SK-N-SH treated with all-trans-retinoic acid at 6 μM for 48 hours (cell line): Measurements from ENCODE around the gene ABI3BP.

Source experiments
- ARNTL ChIP-seq: fragments of 450-650 bp; formaldehyde crosslinking; IDR thresholded peaks from 2 replicates; pipeline ENCODE4 v1.5.0; 2020; ENCODE audit warnings: low read depth, mild to moderate bottlenecking, moderate library complexity, borderline replicate concordance
- BACH2 ChIP-seq: fragments of 250-450 bp; sonication (Bioruptor Pico); IDR thresholded peaks from 2 replicates; pipeline ENCODE4 v1.9.0; 2021; ENCODE audit warnings: mild to moderate bottlenecking, borderline replicate concordance
- CREB5 ChIP-seq: fragments of 250-450 bp; sonication (Bioruptor Pico); IDR thresholded peaks from 2 replicates; pipeline ENCODE4 v1.5.1; 2020; ENCODE audit warnings: low read depth, mild to moderate bottlenecking, moderate library complexity
- CSRNP3 ChIP-seq: fragments of 250-450 bp; sonication (Bioruptor Pico); IDR thresholded peaks from 2 replicates; pipeline ENCODE4 v1.5.1; 2021; ENCODE audit warnings: mild to moderate bottlenecking, moderate library complexity
- ESRRG ChIP-seq: fragments of 250-450 bp; sonication (Bioruptor Pico); IDR thresholded peaks from 2 replicates; pipeline ENCODE4 v1.6.1; 2021; ENCODE audit warnings: mild to moderate bottlenecking
- OSR1 ChIP-seq: fragments of 250-450 bp; sonication (Bioruptor Pico); IDR thresholded peaks from 2 replicates; pipeline ENCODE4 v1.8.0; 2022; ENCODE audit warnings: moderate library complexity, mild to moderate bottlenecking, inconsistent platforms
- PPARA ChIP-seq: fragments of 250-450 bp; sonication (Bioruptor Pico); IDR thresholded peaks from 2 replicates; pipeline ENCODE4 v1.5.0; 2020; ENCODE audit warnings: mild to moderate bottlenecking, borderline replicate concordance
- RARB ChIP-seq: fragments of 250-450 bp; sonication (Bioruptor Pico); IDR thresholded peaks from 2 replicates; pipeline ENCODE4 v1.8.0; 2021; ENCODE audit warnings: mild to moderate bottlenecking, moderate library complexity
- TCF4 ChIP-seq: fragments of 250-450 bp; sonication (Bioruptor Pico); IDR thresholded peaks from 2 replicates; pipeline ENCODE4 v1.8.0; 2021; ENCODE audit warnings: mild to moderate bottlenecking, moderate library complexity, borderline replicate concordance
- ZFP3 ChIP-seq: fragments of 250-450 bp; sonication (Bioruptor Pico); IDR thresholded peaks from 2 replicates; pipeline ENCODE4 v1.5.0; 2020; ENCODE audit warnings: mild to moderate bottlenecking, moderate library complexity
- ZFP30 ChIP-seq: fragments of 450-650 bp; formaldehyde crosslinking; IDR thresholded peaks from 2 replicates; pipeline ENCODE4 v1.5.0; 2022; ENCODE audit warnings: mild to moderate bottlenecking, moderate library complexity
- ZNF565 ChIP-seq: fragments of 450-650 bp; formaldehyde crosslinking; conservative IDR thresholded peaks from 2 replicates; pipeline ENCODE4 v1.5.0; 2020; ENCODE audit warnings: low read depth, mild to moderate bottlenecking, moderate library complexity
- ZNF70 ChIP-seq: fragments of 450-650 bp; formaldehyde crosslinking; IDR thresholded peaks from 2 replicates; pipeline ENCODE4 v1.5.0; 2020; ENCODE audit warnings: mild to moderate bottlenecking, moderate library complexity

GRCh38 chr3:100954990-100955389 lies 38.2 kb downstream of the ABI3BP start:
- TF ChIP-seq BACH2 (CRISPR knock-in tag) = no peak
- no peak for TF ChIP-seq CSRNP3 (CRISPR knock-in tag)
- no peak for TF ChIP-seq CREB5 (CRISPR knock-in tag)
- TF ChIP-seq ESRRG (CRISPR knock-in tag) = no peak
- TF ChIP-seq OSR1 (CRISPR knock-in tag) = no peak
- no peak for TF ChIP-seq ARNTL (CRISPR knock-in tag)
- TF ChIP-seq PPARA = no peak
- no peak for TF ChIP-seq ZFP3 (CRISPR knock-in tag)
- no peak for TF ChIP-seq ZFP30 (CRISPR knock-in tag)
- TF ChIP-seq RARB (CRISPR knock-in tag) = no peak
- no peak for TF ChIP-seq ZNF70 (CRISPR knock-in tag)
- TF ChIP-seq TCF4 = no peak
- no peak for TF ChIP-seq ZNF565 (CRISPR knock-in tag)
